ENCODE results near the gene NOP10.

The NOP10 gene

DNA sequence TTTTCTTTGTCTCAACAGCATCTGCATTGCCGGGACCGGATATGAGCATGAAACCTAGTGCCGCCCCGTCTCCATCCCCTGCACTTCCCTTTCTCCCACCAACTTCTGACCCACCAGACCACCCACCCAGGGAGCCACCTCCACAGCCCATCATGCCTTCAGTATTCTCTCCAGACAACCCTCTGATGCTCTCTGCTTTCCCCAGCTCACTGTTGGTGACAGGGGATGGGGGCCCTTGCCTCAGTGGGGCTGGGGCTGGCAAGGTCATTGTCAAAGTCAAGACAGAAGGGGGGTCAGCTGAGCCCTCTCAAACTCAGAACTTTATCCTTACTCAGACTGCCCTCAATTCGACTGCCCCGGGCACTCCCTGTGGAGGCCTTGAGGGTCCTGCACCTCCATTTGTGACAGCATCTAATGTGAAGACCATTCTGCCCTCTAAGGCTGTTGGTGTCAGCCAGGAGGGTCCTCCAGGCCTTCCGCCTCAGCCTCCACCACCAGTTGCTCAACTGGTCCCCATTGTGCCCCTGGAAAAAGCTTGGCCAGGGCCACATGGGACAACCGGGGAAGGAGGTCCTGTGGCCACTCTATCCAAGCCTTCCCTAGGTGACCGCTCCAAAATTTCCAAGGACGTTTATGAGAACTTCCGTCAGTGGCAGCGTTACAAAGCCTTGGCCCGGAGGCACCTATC lies 5.2 kb upstream of the NOP10 start:
- TF ChIP-seq, protein P1, sequence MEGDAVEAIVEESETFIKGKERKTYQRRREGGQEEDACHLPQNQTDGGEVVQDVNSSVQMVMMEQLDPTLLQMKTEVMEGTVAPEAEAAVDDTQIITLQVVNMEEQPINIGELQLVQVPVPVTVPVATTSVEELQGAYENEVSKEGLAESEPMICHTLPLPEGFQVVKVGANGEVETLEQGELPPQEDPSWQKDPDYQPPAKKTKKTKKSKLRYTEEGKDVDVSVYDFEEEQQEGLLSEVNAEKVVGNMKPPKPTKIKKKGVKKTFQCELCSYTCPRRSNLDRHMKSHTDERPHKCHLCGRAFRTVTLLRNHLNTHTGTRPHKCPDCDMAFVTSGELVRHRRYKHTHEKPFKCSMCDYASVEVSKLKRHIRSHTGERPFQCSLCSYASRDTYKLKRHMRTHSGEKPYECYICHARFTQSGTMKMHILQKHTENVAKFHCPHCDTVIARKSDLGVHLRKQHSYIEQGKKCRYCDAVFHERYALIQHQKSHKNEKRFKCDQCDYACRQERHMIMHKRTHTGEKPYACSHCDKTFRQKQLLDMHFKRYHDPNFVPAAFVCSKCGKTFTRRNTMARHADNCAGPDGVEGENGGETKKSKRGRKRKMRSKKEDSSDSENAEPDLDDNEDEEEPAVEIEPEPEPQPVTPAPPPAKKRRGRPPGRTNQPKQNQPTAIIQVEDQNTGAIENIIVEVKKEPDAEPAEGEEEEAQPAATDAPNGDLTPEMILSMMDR (IDR thresholded peaks at IDR 0.05; ENCODE audit: low read depth, low read length) = no peak
- no peak for DNase-seq (ENCODE audit: low read depth in 2 of 2)
- no peak overlapping the region for H3K4me3 ChIP-seq (replicated peaks in 1 of 2; ENCODE audit: low read depth in 2 of 2, low read length in 2 of 2)

DNA sequence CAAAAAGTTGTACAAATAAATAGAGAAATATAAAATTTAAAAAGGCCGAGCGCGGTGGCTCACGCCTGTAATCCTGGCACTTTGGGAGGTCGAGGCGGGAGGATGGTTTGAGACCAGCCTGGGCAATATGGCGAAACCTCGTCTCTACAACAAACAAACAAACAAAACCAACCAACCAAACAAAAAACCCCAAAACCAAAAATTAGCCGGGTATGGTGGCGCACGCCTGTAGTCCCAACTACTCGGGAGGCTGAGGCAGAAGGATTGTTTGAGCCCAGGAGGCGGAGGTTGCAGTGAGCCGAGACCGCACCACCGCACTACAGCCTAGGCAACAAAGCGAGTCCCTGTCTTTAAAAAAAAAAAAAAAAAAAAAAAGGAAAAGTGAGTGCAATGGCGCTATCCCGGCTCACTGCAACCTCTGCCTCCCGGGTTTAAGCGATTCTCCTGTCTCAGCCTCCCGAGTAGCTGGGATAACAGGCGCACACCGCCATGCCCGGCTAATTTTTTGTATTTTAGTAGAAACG lies 661 bp downstream of the NOP10 start:
- DNase-seq (ENCODE audit: low read depth in 2 of 2) = peak in 1 of 2 donors; percentile 27
- peak overlapping the region; percentile 75 to 76 for H3K4me3 ChIP-seq (replicated peaks in 1 of 2; ENCODE audit: low read depth in 2 of 2, low read length in 2 of 2)

DNA sequence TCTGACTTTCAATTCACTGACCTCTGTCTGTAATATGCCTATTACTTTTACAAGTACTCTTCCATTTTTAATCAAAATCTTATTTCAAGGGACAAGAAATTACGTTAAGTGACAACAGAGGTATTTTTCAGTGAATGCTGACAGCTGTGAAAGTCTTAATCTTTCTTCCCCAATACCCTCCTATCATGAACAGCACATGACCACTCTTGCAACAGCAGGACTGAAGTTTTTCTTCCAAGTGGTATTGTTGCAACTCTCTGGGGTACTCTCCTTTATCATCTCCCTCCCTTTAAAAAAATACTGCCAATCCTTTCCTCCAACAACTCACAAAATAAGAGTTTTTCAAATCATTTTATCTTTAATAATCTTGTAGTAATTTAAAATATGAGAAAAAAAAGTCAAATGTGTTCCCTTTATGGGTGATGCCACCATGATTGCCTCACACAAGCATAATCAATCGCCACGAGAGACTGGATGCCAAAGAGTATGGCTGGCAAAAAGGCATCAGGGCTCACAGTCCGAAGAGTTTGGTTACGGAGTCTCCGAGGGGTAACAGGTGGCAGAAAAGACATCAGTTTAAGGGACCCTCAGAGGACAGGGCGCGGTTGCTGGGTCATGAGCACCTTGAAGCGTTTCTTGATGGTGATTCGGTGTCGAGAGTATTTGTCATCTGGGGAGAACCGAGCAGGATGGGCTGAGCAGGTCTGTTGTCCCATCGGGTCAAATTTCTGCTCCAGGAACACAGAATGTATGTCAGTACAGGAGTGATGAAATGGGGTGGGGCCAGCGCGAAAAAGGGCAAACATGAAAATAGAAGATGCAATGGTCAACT lies 1.3 kb downstream of the NOP10 start:
- peak overlapping the region; percentile 75 to 76 for H3K4me3 ChIP-seq (replicated peaks in 1 of 2; ENCODE audit: low read depth in 2 of 2, low read length in 2 of 2)
- TF ChIP-seq, protein P1 (IDR thresholded peaks at IDR 0.05; ENCODE audit: low read depth, low read length) = no peak
- DNase-seq (ENCODE audit: low read depth in 2 of 2) = peak in 1 of 2 donors; percentile 36

DNA sequence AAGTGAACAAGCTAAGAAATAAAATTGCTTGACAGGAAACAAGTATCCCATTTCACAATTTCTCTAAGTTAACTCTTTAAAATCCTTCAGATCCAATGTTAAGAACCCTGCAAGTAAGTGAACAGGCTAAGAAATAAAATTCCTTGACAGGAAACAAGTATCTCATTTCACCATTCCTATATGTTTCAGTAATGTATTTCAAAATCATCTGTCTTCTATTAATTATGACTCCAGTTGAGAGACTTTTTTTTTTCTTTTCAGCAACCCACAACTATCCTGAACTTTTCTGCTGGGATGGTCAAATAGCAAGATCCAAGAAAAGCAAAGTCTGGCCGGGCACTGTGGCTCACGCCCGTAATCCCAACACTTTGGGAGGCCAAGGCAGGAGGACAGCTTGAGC lies 3.0 kb downstream of the NOP10 start:
- H3K4me3 ChIP-seq (replicated peaks in 1 of 2; ENCODE audit: low read depth in 2 of 2, low read length in 2 of 2) = no peak overlapping the region
- DNase-seq (ENCODE audit: low read depth in 2 of 2) = no peak
- TF ChIP-seq, protein P1 (IDR thresholded peaks at IDR 0.05; ENCODE audit: low read depth, low read length) = no peak

DNA sequence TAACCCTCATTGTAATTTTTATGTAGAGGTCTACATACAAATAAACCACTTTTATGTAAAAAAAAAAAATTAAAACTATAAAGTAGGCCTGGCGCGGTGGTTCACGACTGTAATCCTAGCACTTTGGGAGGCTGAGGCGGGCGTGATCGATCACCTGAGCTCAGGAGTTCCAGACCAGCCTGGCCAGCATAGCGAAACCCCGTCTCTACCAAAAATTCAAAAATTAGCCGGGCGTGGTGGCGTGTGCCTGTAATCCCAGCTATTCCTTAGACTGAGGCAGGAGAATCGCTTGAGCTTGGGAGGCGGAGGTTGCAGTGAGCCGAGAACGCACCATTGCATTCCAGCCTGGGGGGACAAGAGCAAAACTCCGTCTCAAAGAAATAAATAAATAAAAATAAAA lies 4.6 kb downstream of the NOP10 start:
- no peak for DNase-seq (ENCODE audit: low read depth in 2 of 2)

DNA sequence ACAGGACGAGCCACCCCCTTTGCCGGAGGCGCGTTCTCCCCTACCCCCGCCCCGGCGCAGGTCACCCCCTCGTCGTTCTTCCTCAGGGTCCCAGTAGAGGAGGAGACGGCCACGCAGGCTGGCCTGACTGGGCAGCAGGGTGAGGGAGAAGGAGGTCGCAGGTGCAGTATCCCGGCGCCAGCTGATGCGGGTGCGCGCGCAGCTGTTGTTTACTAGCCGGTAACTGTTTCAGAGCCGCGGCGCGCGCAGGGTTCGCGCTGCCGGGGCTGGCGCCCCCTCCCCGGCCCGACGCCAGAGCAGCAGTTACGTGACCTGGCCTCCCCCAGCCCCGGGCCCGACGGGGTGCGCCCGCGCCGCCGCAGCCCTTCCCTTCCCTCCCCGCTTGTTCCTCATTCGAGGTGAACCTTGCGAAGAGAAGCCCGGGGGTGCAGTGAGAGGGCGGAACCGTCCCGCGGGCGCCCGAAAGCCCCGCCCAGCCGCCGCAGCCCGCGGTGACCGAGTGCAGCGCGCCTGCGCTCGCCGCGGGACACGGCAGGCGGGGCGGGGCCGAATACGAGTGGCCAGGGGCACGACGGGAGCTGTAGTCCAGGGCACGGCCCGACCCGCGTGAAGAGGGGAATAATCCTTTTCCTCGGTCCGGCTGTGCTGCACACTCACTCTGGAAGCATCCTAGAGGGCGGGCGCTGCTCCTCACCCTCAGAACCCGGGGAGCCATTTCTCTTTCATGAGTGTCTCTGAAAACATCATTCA lies 5.2 kb downstream of the NOP10 start, which contains the start of gene SLC12A6:
Gene SLC12A6 (minus strand): TSS at position 225 of the 750 bp plus-strand sequence. CDS start 1,101 bp downstream, outside the sequence.
- peak within 1 kb of the TSS; percentile 85 to 95 for H3K4me3 ChIP-seq (replicated peaks in 1 of 2; ENCODE audit: low read depth in 2 of 2, low read length in 2 of 2)
- TF ChIP-seq, protein P1 (IDR thresholded peaks at IDR 0.05; ENCODE audit: low read depth, low read length) = no peak
- DNase-seq (ENCODE audit: low read depth in 2 of 2) = peak; percentile 91 to 92

More for the DNA sequence above, 4.6 kb downstream of the NOP10 start:
- TF ChIP-seq, protein P1 (IDR thresholded peaks at IDR 0.05; ENCODE audit: low read depth, low read length) = no peak
- H3K4me3 ChIP-seq (replicated peaks in 1 of 2; ENCODE audit: low read depth in 2 of 2, low read length in 2 of 2) = no peak overlapping the region
